ENCODE data around the gene MRPS18B.

GRCh38 chr6:30583921-30584320 is 33.7 kb upstream of the MRPS18B start:
- TF ChIP-seq ZBTB21 (CRISPR knock-in tag; IDR thresholded peaks at IDR 0.05) (no peak), CREM (IDR thresholded peaks at IDR 0.05) (no peak), CREM (CRISPR knock-in tag; IDR thresholded peaks at IDR 0.05) (no peak), ZNF138 (CRISPR knock-in tag; IDR thresholded peaks at IDR 0.05; ENCODE audit: low read depth) (no peak), ZNF205 (CRISPR knock-in tag; IDR thresholded peaks at IDR 0.05) (no peak), ZSCAN29 (CRISPR knock-in tag; conservative IDR thresholded peaks at IDR 0.05) (no peak), CTCF (CRISPR knock-in tag; IDR thresholded peaks at IDR 0.05) (no peak), TCF7L2 (IDR thresholded peaks at IDR 0.05; ENCODE audit: low read depth, low read length) (no peak), ELK4 (CRISPR knock-in tag; IDR thresholded peaks at IDR 0.05; ENCODE audit: borderline replicate concordance) (no peak)

All from HepG2 (cell line).